Stimulated activated CD8-positive, alpha-beta memory T cell treated with anti-CD3 and anti-CD28 coated beads, Interleukin-7, amount 100 ng/mL, for 24 hours (primary cell): ENCODE measurements around the gene CDK11B.

Experiments
- DNase-seq: peaks from one replicate; pipeline ENCODE4 v3.0.0-alpha.2; 2020; ENCODE audit warnings: low read depth

CDK11B gene

GRCh38 chr1:1627261-1627828 lies 31.5 kb downstream of the CDK11B start:
- no peak for DNase-seq

- DNase-seq, result no peak
Observed at GRCh38 chr1:1626207-1627141, 32.3 kb downstream of the CDK11B start.

- DNase-seq, result no peak
Observed at GRCh38 chr1:1625824-1626206, 33.0 kb downstream of the CDK11B start.

GRCh38 chr1:1625404-1625775 lies 33.4 kb downstream of the CDK11B start:
- DNase-seq, result no peak

- no peak for DNase-seq
Observed at GRCh38 chr1:1624443-1625403, 34.1 kb downstream of the CDK11B start.

GRCh38 chr1:1623631-1624442 lies 35.0 kb downstream of the CDK11B start:
- no peak for DNase-seq

- no peak for DNase-seq
Observed at GRCh38 chr1:1623181-1623630, 35.6 kb downstream of the CDK11B start.

GRCh38 chr1:1622788-1623094 lies 36.1 kb downstream of the CDK11B start:
- no peak for DNase-seq

- no peak for DNase-seq
Observed at GRCh38 chr1:1622010-1622787, 36.6 kb downstream of the CDK11B start.

- DNase-seq, result no peak
Observed at GRCh38 chr1:1621173-1622009, 37.4 kb downstream of the CDK11B start.

GRCh38 chr1:1620433-1621139 lies 38.2 kb downstream of the CDK11B start:
- no peak for DNase-seq

- DNase-seq, result no peak
Observed at GRCh38 chr1:1619917-1620361, 38.9 kb downstream of the CDK11B start.

GRCh38 chr1:1618396-1619068 lies 40.3 kb downstream of the CDK11B start:
- no peak for DNase-seq

GRCh38 chr1:1617925-1618324 lies 40.9 kb downstream of the CDK11B start:
- DNase-seq, result no peak

GRCh38 chr1:1617516-1617915 lies 41.3 kb downstream of the CDK11B start:
- DNase-seq, result no peak

GRCh38 chr1:1616838-1617237 lies 42.0 kb downstream of the CDK11B start:
- no peak for DNase-seq

- DNase-seq, result no peak
Observed at GRCh38 chr1:1616045-1616790, 42.6 kb downstream of the CDK11B start.
